Renal pelvis (tissue), 4 donors: Measurements from ENCODE around the gene WFDC1. TPM values are rescaled to one million over a fixed set of nuclear protein-coding genes. Genes with fewer than 3 reads are reported as not detected.

ENCODE experiments used
- DNase-seq: peaks from one replicate; pipeline ENCODE4 v3.0.0-alpha.2; 2013
- polyA plus RNA-seq, 3 donors: library from polyadenylated mRNA; unstranded; fragments of 120-200 nt; gene quantifications; one replicate each; pipeline ENCODE4 v1.2.1, GENCODE V29; 2013; ENCODE audit not compliant: insufficient read length in 3 of 3

The WFDC1 gene
- polyA plus RNA-seq, 3 donors = 2.0 to 3.1 (median 2.5) TPM

GRCh38 chr16:84370723-84371552 lies 76.3 kb downstream of the WFDC1 start:
- DNase-seq = no peak

DNA sequence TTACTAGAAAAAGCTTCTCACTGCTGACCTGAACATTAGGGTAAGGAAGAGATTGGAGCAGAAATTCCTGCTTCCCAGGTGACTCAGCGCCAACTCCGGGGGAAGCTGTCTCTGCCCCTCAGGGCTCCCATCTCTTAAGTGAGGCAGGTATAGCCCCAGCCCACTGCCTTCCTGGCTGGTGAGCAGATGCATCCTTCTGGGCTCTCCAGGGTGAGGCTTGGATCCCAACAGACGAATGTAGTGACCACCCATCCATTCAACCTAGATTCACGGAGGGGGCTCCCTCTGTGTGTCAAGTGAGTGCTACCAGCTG lies 76.8 kb downstream of the WFDC1 start:
- DNase-seq = no peak

DNA sequence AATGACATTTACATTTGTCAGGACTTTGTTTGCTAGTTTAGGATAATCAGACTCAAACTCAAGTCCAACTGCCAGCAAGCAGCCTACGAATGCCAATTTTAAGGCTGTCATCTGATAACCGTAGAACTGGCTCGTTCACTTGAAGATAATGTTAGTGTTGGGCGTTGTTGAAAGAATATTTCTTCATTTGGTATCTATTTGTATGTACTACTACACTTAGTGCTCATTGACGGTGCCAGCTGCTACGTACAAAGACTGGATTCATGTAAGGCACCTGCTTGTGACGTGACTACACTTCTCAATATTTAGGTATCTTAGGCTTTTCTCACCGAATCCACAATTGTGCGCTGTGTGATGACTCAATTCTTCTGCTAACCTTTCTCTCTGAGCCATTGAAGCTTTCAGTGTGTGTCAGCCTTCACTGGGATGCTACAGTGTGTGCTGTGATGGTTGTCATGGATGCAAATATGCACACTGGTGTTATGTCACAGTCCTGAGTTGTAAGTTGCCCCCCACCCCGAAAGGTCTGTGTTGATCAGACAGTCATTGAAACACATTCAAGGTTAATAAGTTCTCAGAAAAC lies 79.3 kb downstream of the WFDC1 start:
- DNase-seq = no peak

DNA sequence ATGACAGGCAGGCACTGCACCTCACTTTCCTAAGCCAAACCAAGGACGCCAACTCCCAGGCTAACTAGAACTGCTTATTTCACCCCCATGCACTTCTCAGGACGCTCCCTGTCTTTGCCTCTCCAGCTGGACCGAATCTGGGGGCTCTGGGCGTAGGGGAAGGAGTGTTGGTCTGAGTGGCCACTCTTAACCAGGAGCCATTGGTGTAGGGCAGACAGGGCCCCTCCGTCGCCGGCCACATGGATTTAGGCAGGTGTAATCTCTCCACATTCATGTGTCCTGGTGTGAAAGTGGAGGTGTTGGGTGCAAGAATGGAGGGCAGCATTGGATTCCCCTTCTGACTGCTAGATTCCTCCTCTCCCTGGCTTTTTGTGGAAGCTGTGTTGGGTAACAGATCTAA lies 83.4 kb downstream of the WFDC1 start:
- DNase-seq = no peak

DNA sequence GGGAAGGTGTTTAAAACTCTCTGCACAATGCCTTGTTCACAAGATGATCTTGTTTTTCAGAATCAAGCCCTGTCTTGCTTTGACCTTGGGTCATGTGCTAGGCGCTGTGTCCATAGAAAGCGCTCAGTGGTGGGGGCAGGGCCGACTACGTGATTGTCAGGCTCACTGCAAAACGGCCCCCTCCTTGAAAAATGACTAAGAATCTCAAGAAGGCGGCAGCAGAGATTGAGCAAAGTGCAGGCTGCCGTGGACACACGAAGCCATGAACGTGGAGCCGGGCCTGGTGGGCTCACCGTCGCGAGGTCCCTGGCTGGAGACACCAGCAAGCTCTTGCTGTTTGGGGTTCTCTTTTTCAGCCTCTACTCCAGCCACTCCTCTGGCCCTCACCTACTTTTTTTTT lies 83.9 kb downstream of the WFDC1 start:
- no peak for DNase-seq

DNA sequence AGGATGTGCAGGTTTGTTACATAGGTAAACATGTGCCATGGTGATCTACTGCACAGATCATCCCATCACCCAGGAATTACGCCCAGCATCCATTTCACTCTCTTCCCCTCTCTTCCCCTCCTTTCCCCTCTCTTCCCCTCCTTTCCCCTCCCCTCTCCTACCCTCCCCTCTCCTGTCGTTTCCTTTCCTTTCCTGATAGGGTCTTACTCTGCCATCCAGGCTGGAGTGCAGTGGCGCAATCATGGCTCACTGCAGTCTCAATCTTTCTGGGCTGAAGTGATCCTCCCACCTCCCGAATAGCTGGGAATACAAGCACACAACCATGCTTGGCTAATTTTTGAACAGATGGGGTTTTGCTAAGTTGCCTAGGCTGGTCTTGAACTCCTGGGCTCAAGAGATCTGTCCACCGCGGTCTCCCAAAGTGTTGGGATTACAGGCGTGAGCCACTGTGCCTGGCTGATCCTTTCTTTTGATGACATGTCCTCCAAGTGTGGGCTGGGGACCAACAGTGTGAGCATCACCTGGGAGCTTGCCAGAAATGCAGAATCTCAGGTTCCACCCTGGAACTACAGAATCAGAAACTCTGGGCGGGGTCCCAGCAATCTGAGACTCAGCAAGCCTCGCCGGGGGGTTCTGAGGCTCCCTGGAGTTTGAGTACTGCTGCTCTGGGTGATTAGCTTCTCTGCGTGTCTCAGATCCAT lies 84.5 kb downstream of the WFDC1 start:
- DNase-seq = no peak

Other genes with a start within 250 kb of the WFDC1 start
- gene MBTPS1, start 177.9 kb upstream of the WFDC1 start, polyA plus RNA-seq = 100 to 1,000 TPM; 108 to 118 (median 117) TPM
- 10 to 100 TPM; 42.5 to 52.2 (median 42.7) TPM for gene HSDL1, start 149.7 kb upstream of the WFDC1 start, polyA plus RNA-seq
- gene DNAAF1, start 149.6 kb upstream of the WFDC1 start, polyA plus RNA-seq = 10 to 100 TPM in 1 of 3 donors, 1 to 10 TPM in 2; 2.9 to 10.4 (median 7.7) TPM
- 10 to 100 TPM; 40.6 to 65.6 (median 54.0) TPM for gene TAF1C, start 107.8 kb upstream of the WFDC1 start, polyA plus RNA-seq
- under 1 TPM; 0.16 to 0.34 (median 0.25) TPM for gene ADAD2, start 103.7 kb upstream of the WFDC1 start, polyA plus RNA-seq
- gene KCNG4, start 54.9 kb upstream of the WFDC1 start, polyA plus RNA-seq = under 1 TPM; 0.03 to 0.09 (median 0.03) TPM
- 1 to 10 TPM in 2 of 3 donors, under 1 TPM in 1; 0.46 to 2.9 (median 1.4) TPM for gene ATP2C2, start 73.7 kb downstream of the WFDC1 start, polyA plus RNA-seq
- 10 to 100 TPM; 17.9 to 23.3 (median 19.2) TPM for gene MEAK7, start 209.8 kb downstream of the WFDC1 start, polyA plus RNA-seq